Tibial nerve (tissue), 4 donors: Measurements from ENCODE around the gene ZNF217. TPM values are rescaled to one million over a fixed set of nuclear protein-coding genes. Genes with fewer than 3 reads are reported as not detected.
A peak's percentile ranks its signal among the peaks of the same experiment; 100 is the strongest.
"Not testable (repeated sequence)": the region's sequence is repeated elsewhere in the genome, so short reads cannot be mapped to it uniquely, and the experiment has no call there.

Experiments
- DNase-seq, 2 donors: peaks; one replicate each; pipeline ENCODE4 v3.0.0-alpha.2; 2019; ENCODE audit warnings: low spot score in 2 of 2
- H3K27ac ChIP-seq, 4 donors: fragments of 200-600 bp; sonication (generic) in 3 of 4; one replicate each; pipeline ENCODE4 v1.5.1; 2017 to 2019; ENCODE audit warnings: mild to moderate bottlenecking in 1 of 4
- H3K27me3 ChIP-seq, 2 donors: fragments of 200-600 bp; sonication (generic) in 1 of 2; one replicate each; pipeline versions ENCODE4 v1.5.1 to v1.6.0; 2017 to 2019
- H3K36me3 ChIP-seq, 3 donors: fragments of 200-600 bp; sonication (generic); one replicate each; pipeline ENCODE4 v1.5.1; 2018 to 2019
- H3K4me1 ChIP-seq, 4 donors: fragments of 200-600 bp; sonication (generic) in 3 of 4; one replicate each; pipeline ENCODE4 v1.5.1; 2017 to 2019
- H3K4me3 ChIP-seq, 4 donors: fragments of 200-600 bp; sonication (generic) in 3 of 4; one replicate each; pipeline ENCODE4 v1.5.1; 2017 to 2019; ENCODE audit warnings: mild to moderate bottlenecking in 1 of 4, moderate library complexity in 1 of 4
- H3K9me3 ChIP-seq, 4 donors: fragments of 200-600 bp; sonication (generic) in 3 of 4; one replicate each; pipeline ENCODE4 v1.5.1; 2017 to 2019
- EP300 ChIP-seq, 2 donors: sonication (generic); formaldehyde crosslinking; IDR thresholded peaks; one replicate each; pipeline ENCODE4 v1.6.1; 2017; ENCODE audit warnings: antibody characterized with exemption in 2 of 2, mild to moderate bottlenecking in 1 of 2
- POLR2A ChIP-seq, 2 donors: fragments of 450-650 bp; IDR thresholded peaks; one replicate each; pipeline ENCODE4 v1.6.1; 2017; ENCODE audit warnings: antibody characterized with exemption in 2 of 2, mild to moderate bottlenecking in 2 of 2, moderate library complexity in 2 of 2
- WGBS, 2 donors: methylation state at CpG; one replicate each; pipeline ENCODE4 v1.1.5; 2018; 5-methylcytosine and 5-hydroxymethylcytosine counted together
- total RNA-seq, 4 donors: library from RNA; depleted of rRNA; stranded (reverse); fragments of >200 nt; gene quantifications; one replicate each; pipeline ENCODE4 v1.1.0, GENCODE V29; 2016
- TF ChIP-seq, protein P1 (sequence below), 5 experiments: fragments of 200-600 bp in 3 of 5; fragments of 450-650 bp in 2 of 5; sonication (generic) in 3 of 5; IDR thresholded peaks; one replicate each; pipeline ENCODE4 v1.5.1; 2016 to 2019; ENCODE audit warnings: antibody characterized with exemption in 5 of 5, mild to moderate bottlenecking in 3 of 5, moderate library complexity in 2 of 5

The ZNF217 gene
- total RNA-seq, 4 donors from 2014 or later = 21.4 to 24.3 (median 23.1) TPM

DNA sequence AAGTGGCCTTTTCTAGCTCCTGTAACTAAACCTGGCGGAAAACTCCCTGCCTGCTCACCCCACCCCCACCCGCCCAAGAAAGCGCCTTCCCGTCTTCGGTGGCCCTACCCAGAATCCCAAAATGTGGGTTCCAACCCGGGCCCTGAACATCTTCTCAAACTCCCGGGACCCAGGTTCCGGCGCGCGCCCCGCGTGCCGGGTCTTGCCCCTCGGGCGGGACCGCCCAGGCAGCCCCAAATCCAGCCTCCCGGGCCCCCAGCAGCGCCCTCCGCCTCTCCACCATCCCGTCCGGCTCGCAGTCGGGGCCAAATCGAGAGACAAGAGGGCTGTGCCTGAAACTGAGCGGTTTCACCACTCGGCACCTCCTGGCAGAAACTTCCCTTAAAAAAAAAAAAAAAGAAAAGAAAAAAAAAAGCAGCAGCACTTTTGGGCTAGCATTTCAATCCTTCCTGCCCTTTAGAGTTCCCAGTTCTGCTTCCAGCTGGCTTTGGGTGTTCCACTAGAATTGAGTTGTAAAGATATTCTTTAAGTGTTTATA is 1.1 kb downstream of the ZNF217 start:
- TF ChIP-seq EP300 (IDR thresholded peaks at IDR 0.05) (peak in 1 of 2 donors; percentile 47), POLR2A (IDR thresholded peaks at IDR 0.05) (peak in 1 of 2 donors; percentile 30)

DNA sequence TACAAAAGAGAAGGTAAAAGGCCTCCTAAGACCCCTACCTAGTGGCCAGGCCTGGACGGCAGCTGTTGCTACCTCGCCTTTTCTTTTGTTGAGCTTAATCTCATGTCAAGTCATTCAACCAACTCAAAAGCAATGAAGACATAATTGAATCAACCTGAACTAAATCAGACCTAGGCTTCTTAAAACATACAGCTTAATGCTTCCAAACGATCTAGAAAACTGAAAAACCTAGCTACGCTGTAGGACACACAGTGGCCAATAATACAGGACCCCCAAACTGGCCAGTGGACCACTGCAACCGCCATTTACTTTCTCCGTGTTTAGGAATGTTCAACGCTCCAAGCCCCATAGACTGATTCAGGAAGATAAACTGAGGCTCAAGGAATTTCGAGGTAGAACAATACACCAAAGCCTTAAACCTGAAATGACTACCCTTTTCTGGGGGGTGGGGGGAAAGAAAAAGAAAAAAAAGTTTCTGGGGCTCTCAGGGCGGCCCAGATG is 1.6 kb downstream of the ZNF217 start:
- not testable (repeated sequence) for DNase-seq, H3K27me3 ChIP-seq, H3K9me3 ChIP-seq, H3K36me3 ChIP-seq
- WGBS, 2 donors = 24 to 28% methylated on average over 9 of the region's 9 CpGs
- Histone ChIP-seq H3K4me3 (peak overlapping the region; percentile 88 to 97 (median 96)), H3K4me1 (peaks cover 0 to 29% (median 23%) of the 10 kb centered on the region in 4 donors), H3K27ac (peak overlapping the region; percentile 97 to 100 (median 99))

More for the DNA sequence above, 1.1 kb downstream of the ZNF217 start:
- Histone ChIP-seq H3K4me1 (peaks cover 0 to 29% (median 22%) of the 10 kb centered on the region in 4 donors), H3K27ac (peak overlapping the region; percentile 97 to 100 (median 99)), H3K4me3 (peak overlapping the region; percentile 88 to 97 (median 96))
- DNase-seq = peak; percentile 37 to 62
- H3K36me3 ChIP-seq, H3K27me3 ChIP-seq, H3K9me3 ChIP-seq: not testable (repeated sequence)
- WGBS, 2 donors = 1 to 2% methylated on average over 13 to 27 of the region's 27 CpGs

DNA sequence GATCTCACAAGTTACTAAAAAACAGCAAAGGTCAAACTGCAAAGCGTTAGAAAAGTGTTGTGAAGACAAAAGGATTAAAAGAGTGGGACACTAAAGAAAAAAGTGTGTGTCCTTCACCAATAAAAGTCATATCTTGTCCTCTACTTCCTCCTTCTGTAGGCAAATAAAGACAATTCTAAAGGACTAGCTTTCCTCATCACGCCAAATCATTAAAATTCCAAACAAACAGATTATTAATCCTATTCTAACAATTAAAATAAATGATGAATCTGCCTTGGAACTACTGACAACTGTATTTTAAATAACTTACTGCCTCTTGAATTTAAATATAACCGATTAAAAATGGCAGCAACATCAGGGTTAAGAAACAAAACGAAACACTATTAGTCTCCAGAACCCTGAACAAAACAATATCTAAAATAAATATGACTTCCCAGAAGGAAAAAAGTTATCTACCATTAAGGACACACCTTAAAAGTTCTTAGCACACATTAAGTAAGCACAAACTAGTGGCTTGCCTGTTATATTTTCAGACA is 2.4 kb downstream of the ZNF217 start:
- H3K4me3 ChIP-seq = peak overlapping the region; percentile 7 to 97 (median 96)
- H3K27ac ChIP-seq = peak overlapping the region; percentile 97 to 100 (median 99)
- H3K27me3 ChIP-seq, H3K36me3 ChIP-seq, H3K9me3 ChIP-seq, DNase-seq: not testable (repeated sequence)
- 24% methylated on average over 4 of the region's 4 CpGs for WGBS, 2 donors
- H3K4me1 ChIP-seq = peaks cover 0 to 30% (median 26%) of the 10 kb centered on the region in 4 donors

DNA sequence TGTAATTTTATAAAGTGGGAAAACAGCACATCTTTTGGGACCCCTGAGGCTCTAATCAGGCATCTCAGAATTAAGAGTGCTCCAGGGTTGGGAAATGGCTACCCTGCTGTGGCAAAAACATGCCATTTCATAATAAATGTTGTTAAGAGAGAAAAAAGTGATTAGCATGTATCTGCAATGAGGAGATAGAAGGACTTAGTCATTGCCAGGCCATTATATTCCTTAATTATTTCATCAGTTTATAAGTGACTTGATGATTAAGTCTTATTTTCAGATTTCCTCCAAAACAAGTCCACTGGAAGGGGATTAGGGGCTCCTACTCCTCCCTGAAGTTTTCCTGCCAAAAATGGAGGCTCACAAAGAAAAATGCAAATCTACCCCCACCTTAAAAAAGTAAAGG is 3.0 kb downstream of the ZNF217 start:
- not testable (repeated sequence) for DNase-seq, H3K27me3 ChIP-seq, H3K36me3 ChIP-seq, H3K9me3 ChIP-seq
- Histone ChIP-seq H3K27ac (peak overlapping the region; percentile 61 to 100 (median 99)), H3K4me1 (peaks cover 0 to 37% (median 32%) of the 10 kb centered on the region in 4 donors), H3K4me3 (peak overlapping the region in 2 of 4 donors; percentile 95 to 96)

DNA sequence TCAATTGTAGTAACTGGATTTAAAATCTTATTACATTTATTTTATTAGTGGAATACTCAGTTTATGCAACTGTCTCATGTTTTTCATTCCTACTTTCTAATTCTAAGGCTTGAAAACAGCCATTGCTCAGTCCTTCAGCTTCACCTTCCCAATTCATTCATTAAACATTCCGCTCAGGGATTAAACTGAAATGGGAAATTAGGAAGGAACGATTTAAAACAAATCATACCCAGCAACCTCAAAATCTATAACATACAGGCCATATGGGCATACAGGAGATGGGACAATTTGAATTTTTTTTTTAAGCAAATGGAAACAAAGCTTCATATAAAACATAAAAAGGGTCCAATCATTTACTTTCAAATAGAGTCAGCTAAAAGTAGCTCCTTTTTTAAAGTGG is 3.5 kb downstream of the ZNF217 start:
- H3K4me1 ChIP-seq = peaks cover 0 to 42% (median 34%) of the 10 kb centered on the region in 4 donors
- H3K9me3 ChIP-seq, H3K27me3 ChIP-seq, H3K36me3 ChIP-seq, DNase-seq: not testable (repeated sequence)
- 55 to 56% methylated on average over 2 of the region's 2 CpGs for WGBS, 2 donors
- peak overlapping the region in 1 of 4 donors; percentile 25 for H3K4me3 ChIP-seq
- H3K27ac ChIP-seq = peak overlapping the region; percentile 61 to 100 (median 99)

DNA sequence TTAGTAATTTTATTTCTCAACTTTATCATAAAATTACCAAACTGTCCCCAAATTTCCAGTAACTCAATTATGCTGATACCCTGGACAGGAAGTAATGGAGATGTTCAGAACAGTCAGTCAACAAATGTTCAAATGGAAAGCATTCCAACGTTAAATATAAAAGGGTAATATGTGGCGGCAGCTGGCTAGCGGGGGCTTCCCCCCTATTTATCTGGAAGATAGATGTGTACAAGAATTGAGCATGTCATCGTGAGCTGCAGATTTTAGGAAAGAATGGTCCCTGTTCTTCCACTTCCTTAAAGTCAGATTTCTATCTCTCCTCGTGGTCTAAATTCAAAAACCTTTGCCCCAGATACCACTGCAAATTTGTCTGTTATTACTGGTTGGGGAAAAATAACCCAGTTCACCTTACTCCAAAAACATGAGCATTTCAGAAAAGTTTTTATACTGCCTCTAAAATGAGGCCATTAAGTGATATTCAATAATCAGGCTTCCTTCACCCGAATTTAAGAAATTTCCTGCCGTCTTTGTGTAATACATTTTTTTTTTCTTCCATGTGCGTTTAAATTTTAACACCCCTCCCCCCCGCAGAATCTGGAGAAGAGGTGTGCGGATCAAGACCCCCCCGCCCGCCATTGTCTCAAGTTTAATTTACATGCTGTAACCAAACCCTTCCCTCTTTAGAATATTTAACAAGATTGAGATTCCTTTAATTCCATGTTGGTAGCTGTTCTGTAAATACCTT is 4.1 kb downstream of the ZNF217 start:
- not testable (repeated sequence) for H3K27me3 ChIP-seq, H3K9me3 ChIP-seq, H3K36me3 ChIP-seq, DNase-seq
- Histone ChIP-seq H3K27ac (peak overlapping the region; percentile 19 to 100 (median 99)), H3K4me3 (peak overlapping the region in 2 of 4 donors; percentile 25 to 32), H3K4me1 (peaks cover 0 to 43% (median 37%) of the 10 kb centered on the region in 4 donors)
- WGBS, 2 donors = 35% methylated on average over 12 of the region's 12 CpGs
- TF ChIP-seq EP300 (IDR thresholded peaks at IDR 0.05) = peak in 1 of 2 donors; percentile 47

DNA sequence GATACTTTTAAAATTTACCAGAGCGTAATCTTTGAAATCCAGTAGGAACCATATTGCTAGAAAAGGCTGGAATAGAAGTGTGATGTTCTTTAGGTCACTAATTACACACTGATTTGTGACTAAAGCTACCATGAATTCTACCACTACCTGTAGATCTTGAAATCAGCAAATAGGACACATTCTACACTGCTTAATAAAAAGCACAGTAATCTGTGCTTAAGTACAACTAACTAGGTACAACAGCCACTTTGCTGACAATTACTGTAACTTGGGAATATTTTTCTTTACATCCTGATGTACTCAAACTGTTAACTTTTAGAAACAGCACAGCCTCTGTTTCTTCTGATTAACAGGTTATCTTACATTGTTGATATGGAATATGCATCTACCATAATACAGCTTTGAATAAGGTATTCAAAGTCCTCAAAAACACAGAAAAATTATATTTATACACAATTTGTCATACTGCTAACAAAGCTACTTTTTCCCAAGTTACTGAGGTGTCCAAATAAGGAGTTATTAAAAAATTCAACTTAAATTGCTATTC is 6.4 kb downstream of the ZNF217 start:
- not testable (repeated sequence) for H3K36me3 ChIP-seq, H3K4me3 ChIP-seq, DNase-seq, H3K27me3 ChIP-seq, H3K9me3 ChIP-seq
- Histone ChIP-seq H3K27ac (peak overlapping the region in 3 of 4 donors; percentile 20 to 83 (median 56)), H3K4me1 (peaks cover 0 to 64% (median 42%) of the 10 kb centered on the region in 4 donors)
- 97 to 100% methylated on average over 1 of the region's 1 CpG for WGBS, 2 donors

DNA sequence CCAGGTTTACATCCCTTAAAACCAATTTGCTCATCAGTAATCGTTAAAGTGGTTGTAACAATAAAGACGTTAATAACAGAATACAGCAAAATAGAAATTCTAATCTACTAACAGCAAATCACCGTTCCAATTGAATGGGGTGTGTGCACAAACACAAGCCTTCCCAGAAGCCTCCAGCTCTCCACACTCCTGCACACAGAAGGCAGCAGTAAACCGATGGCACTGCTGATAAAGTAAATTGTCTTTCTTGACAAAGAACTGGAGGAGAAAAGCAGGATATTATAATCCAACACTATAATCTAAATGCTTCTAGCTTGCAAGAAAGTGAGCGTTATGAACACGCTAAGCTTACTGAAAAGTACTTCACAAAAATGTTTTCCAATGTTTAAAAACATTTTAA is 7.0 kb downstream of the ZNF217 start:
- no peaks in the 10 kb centered on the region for H3K9me3 ChIP-seq
- TF ChIP-seq EP300 (IDR thresholded peaks at IDR 0.05) (no peak), POLR2A (IDR thresholded peaks at IDR 0.05) (no peak)
- TF ChIP-seq, protein P1, sequence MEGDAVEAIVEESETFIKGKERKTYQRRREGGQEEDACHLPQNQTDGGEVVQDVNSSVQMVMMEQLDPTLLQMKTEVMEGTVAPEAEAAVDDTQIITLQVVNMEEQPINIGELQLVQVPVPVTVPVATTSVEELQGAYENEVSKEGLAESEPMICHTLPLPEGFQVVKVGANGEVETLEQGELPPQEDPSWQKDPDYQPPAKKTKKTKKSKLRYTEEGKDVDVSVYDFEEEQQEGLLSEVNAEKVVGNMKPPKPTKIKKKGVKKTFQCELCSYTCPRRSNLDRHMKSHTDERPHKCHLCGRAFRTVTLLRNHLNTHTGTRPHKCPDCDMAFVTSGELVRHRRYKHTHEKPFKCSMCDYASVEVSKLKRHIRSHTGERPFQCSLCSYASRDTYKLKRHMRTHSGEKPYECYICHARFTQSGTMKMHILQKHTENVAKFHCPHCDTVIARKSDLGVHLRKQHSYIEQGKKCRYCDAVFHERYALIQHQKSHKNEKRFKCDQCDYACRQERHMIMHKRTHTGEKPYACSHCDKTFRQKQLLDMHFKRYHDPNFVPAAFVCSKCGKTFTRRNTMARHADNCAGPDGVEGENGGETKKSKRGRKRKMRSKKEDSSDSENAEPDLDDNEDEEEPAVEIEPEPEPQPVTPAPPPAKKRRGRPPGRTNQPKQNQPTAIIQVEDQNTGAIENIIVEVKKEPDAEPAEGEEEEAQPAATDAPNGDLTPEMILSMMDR (IDR thresholded peaks at IDR 0.05) = no peak
- H3K4me3 ChIP-seq = no peak overlapping the region
- H3K36me3 ChIP-seq = peaks cover 0 to 11% (median 6%) of the 10 kb centered on the region in 3 donors
- no peaks in the 10 kb centered on the region for H3K27me3 ChIP-seq
- peaks cover 0 to 70% (median 48%) of the 10 kb centered on the region in 4 donors for H3K4me1 ChIP-seq
- 40 to 49% methylated on average over 6 of the region's 6 CpGs for WGBS, 2 donors
- H3K27ac ChIP-seq = peak overlapping the region in 3 of 4 donors; percentile 83 to 84 (median 83)
- DNase-seq = no peak

DNA sequence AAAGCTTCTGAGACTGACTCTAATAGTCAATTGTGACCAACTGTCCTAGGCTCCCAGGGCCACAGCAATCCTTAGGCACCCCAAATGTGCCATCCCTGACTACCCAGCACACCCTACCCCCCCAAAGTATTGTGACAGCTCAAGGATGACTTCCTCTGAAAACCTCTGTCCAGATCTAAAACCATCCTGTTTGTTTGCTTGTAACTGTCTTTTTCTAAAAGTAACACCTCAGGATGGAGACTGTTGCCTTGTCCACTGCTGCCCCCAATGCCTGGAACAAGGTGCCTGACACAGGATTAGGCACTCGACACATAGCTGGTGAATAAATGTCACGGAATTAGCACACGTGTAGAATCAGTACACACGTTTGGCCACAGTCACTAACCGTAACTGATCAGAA is 7.7 kb downstream of the ZNF217 start:
- not testable (repeated sequence) for H3K27me3 ChIP-seq, H3K9me3 ChIP-seq, H3K4me3 ChIP-seq, DNase-seq
- Histone ChIP-seq H3K4me1 (peaks cover under 1 to 77% (median 54%) of the 10 kb centered on the region in 4 donors), H3K27ac (peak overlapping the region in 3 of 4 donors; percentile 83 to 84 (median 83)), H3K36me3 (peaks cover 0 to 18% (median 11%) of the 10 kb centered on the region in 3 donors)
- 87 to 91% methylated on average over 5 of the region's 5 CpGs for WGBS, 2 donors

DNA sequence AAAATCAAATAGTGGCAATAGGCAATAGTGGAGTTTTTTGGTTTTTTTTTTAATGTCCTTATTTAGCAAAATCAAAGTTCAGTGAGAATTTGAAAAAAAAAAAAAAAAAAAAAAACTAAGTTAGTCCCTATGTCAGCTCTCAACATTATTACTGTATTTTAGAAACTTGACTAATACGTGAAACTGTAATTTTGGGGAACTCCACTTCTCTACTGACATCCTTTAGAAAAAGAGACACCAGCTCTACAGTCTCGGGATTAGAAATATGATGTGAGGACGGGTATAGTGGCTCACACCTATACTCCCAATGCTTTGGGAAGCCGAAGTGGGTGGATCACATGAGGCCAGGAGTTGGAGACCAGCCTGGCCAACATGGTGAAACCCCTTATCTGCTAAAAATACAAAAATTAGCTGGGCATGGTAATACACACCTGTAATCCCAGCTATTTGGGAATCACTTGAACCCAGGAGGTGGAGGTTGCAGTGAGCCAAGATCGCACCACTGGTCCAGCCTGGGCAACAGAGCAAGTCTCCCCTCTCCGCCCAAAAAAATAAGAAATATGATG is 8.6 kb downstream of the ZNF217 start:
- H3K4me3 ChIP-seq, H3K9me3 ChIP-seq, DNase-seq, H3K27me3 ChIP-seq: not testable (repeated sequence)
- WGBS, 2 donors = 78 to 82% methylated on average over 6 of the region's 6 CpGs
- H3K36me3 ChIP-seq = peaks cover 0 to 24% (median 11%) of the 10 kb centered on the region in 3 donors
- peak overlapping the region in 3 of 4 donors; percentile 83 to 84 (median 83) for H3K27ac ChIP-seq
- H3K4me1 ChIP-seq = peaks cover 3 to 84% (median 59%) of the 10 kb centered on the region in 4 donors

DNA sequence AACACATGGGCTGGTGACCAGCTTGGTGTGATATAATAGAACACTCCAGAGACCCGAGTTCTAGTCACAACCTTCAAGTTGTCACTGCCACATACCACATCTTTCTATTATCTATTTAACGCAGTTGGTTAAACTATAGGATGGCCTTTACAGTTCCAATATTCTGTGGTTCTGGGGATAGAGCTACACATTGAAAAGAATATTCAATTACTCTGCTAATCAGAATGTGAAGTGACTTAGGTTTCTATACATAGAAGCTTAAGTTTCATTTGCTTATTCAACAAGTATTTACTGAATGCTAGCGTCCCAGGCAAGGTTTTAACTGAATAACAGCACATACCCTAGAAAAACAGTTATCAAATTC is 9.1 kb downstream of the ZNF217 start:
- 45 to 49% methylated on average over 3 of the region's 3 CpGs for WGBS, 2 donors
- not testable (repeated sequence) for DNase-seq, H3K27me3 ChIP-seq, H3K9me3 ChIP-seq, H3K4me3 ChIP-seq
- Histone ChIP-seq H3K27ac (peak overlapping the region in 3 of 4 donors; percentile 83 to 84 (median 83)), H3K36me3 (peaks cover 0 to 24% (median 11%) of the 10 kb centered on the region in 3 donors), H3K4me1 (peaks cover 3 to 84% (median 59%) of the 10 kb centered on the region in 4 donors)
